Panc1 (cell line): ENCODE results near the gene RBPMS2. TPM values are rescaled to one million over a fixed set of nuclear protein-coding genes. Genes with fewer than 3 reads are reported as not detected.

Experiments
- ATAC-seq: fragments of 200-7000 bp; cut with Tn5 transposase; 2 replicates; pipeline ENCODE4 v1.9.1; 2020; ENCODE audit warnings: mild to moderate bottlenecking, moderate library complexity
- BruUV-seq: library from RNA; stranded (reverse); fragments of 400-500 nt; replicated peaks from 2 replicates; lab custom pipeline; 2021; lab: Mats Ljungman, UMichigan
- CTCF ChIA-PET: fragments of 300-600 bp; sonication (Branson Sonifier 250); formaldehyde crosslinking; loops from one replicate; lab custom pipeline; 2022; ENCODE audit warnings: antibody characterized with exemption; lab: Charles Lee
- POLR2A ChIA-PET: fragments of 300-600 bp; sonication (Branson Sonifier 250); formaldehyde crosslinking; loops from one replicate; lab custom pipeline; 2022; ENCODE audit warnings: antibody characterized with exemption; lab: Charles Lee
- DNase-seq: peaks from one replicate; pipeline ENCODE4 v3.0.0-alpha.2; 2010; ENCODE audit warnings: low read depth, low spot score
- H3K27ac ChIP-seq: 2 replicates; pipeline ENCODE4 v1.5.1; 2011; ENCODE audit warnings: mild to moderate bottlenecking, low read length, inconsistent platforms
- H3K27me3 ChIP-seq: fragments of 200-500 bp; sonication (Bioruptor generic); 2 replicates; pipeline ENCODE4 v1.6.0; 2014; ENCODE audit warnings: low read length, inconsistent platforms; ENCODE audit not compliant: control insufficient read depth, insufficient read depth
- H3K36me3 ChIP-seq: fragments of 200-500 bp; sonication (Bioruptor generic); 2 replicates; pipeline ENCODE4 v1.5.1; 2014; ENCODE audit warnings: inconsistent platforms, mild to moderate bottlenecking, low read length, moderate library complexity; ENCODE audit not compliant: control insufficient read depth, insufficient read depth
- H3K4me1 ChIP-seq: 2 replicates; pipeline ENCODE4 v1.5.1; 2011; ENCODE audit warnings: inconsistent platforms, mild to moderate bottlenecking, low read length, moderate library complexity; ENCODE audit not compliant: control insufficient read depth, insufficient read depth
- H3K4me3 ChIP-seq, 2 experiments: 2 replicates each; pipeline ENCODE4 v1.5.1; 2011 to 2012; ENCODE audit warnings: low read depth in 2 of 2, low read length in 2 of 2, mild to moderate bottlenecking in 2 of 2, inconsistent platforms in 1 of 2, moderate library complexity in 1 of 2
- H3K9me3 ChIP-seq: fragments of 200-500 bp; sonication (Bioruptor generic); 2 replicates; pipeline ENCODE4 v1.5.1; 2014; ENCODE audit warnings: low read depth, mild to moderate bottlenecking, inconsistent platforms, low read length, moderate library complexity; ENCODE audit not compliant: control insufficient read depth, insufficient read depth
- POLR2AphosphoS5 ChIP-seq: IDR thresholded peaks from 2 replicates; pipeline ENCODE4 v1.6.1; 2012; ENCODE audit warnings: mild to moderate bottlenecking, low read depth, low read length, moderate library complexity
- SIN3A ChIP-seq: IDR thresholded peaks from 2 replicates; pipeline ENCODE4 v1.6.1; 2012; ENCODE audit warnings: low read depth, mild to moderate bottlenecking, low read length, moderate library complexity, borderline replicate concordance; ENCODE audit not compliant: insufficient read depth
- TCF7L2 ChIP-seq: IDR thresholded peaks from 2 replicates; pipeline ENCODE4 v1.6.1; 2011; ENCODE audit warnings: mild to moderate bottlenecking, low read depth, low read length, inconsistent platforms
- in situ Hi-C: cut with HindIII; loops from 2 replicates; pipeline ENCODE4 v1.10.0; 2016; ENCODE audit warnings: low sequenced_read_pairs, low pct_unique_long_range_greater_than_20kb
- intact Hi-C: fragments of 100-400 bp; cut with micrococcal nuclease; formaldehyde crosslinking; loops from one replicate; pipeline ENCODE4 v1.10.0; 2022; ENCODE audit not compliant: unreplicated experiment
- total RNA-seq: library from RNA; stranded (reverse); gene quantifications from one replicate; pipeline ENCODE4 v1.2.1, GENCODE V29; 2021; ENCODE audit not compliant: unreplicated experiment
- TF ChIP-seq, protein P1 (sequence below): fragments of 450-650 bp; IDR thresholded peaks from 2 replicates; pipeline ENCODE4 v1.5.1; 2017; ENCODE audit warnings: mild to moderate bottlenecking
- TF ChIP-seq, protein P2 (sequence below), 2 experiments: IDR thresholded peaks; 2 replicates each; pipeline ENCODE4 v1.6.1; 2011 to 2012; ENCODE audit warnings: low read depth in 2 of 2, control low read depth in 1 of 2, low read length in 1 of 2, mild to moderate bottlenecking in 1 of 2, moderate library complexity in 1 of 2; ENCODE audit not compliant: insufficient read depth in 1 of 2

The RBPMS2 gene
- total RNA-seq, 1 experiment from 2014 or later, result 33.7 TPM

DNA sequence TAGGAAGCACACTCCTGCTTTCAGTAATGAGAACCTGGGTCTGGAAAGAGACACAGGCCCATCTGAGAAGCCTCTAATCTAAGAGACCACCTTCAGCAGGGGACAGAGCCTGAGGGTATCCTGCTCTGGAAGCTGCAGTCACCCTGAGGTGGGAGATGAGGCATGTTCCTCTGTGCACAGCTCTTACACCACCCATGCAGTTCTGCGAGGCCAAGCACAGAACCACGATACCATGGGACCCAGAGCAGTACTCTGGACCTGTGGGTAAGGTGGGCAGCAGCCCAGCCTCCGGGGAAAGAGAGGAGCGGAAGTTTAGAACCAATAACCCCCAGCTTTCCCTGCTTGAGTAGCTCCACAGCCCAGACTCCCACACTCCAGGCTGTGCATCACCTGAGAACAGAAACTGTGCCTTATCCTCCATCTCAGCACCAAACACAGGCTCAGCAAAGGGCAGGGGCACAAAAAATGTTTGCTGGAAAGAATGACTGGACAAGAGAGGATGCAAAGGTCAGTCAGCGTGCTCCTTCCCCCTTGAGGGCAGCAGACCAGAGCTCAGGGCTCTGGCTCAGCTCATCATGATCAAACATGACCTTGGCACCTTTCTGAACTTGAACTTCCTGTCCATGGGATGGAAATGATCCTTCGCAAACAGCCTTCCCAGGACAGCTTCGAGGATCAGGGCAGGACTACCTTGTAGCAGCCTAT, 43.1 kb downstream of the RBPMS2 start:
- ChIA-PET POLR2A (no interaction called here), CTCF (interaction anchor here (0.8 to 1.3 kb wide), 2 partner anchors 78 to 104 kb away, joined by 3 to 12 read pairs; no protein-coding TSS in a partner anchor)
- BruUV-seq, result no TSS peak
- TF ChIP-seq, protein P1, sequence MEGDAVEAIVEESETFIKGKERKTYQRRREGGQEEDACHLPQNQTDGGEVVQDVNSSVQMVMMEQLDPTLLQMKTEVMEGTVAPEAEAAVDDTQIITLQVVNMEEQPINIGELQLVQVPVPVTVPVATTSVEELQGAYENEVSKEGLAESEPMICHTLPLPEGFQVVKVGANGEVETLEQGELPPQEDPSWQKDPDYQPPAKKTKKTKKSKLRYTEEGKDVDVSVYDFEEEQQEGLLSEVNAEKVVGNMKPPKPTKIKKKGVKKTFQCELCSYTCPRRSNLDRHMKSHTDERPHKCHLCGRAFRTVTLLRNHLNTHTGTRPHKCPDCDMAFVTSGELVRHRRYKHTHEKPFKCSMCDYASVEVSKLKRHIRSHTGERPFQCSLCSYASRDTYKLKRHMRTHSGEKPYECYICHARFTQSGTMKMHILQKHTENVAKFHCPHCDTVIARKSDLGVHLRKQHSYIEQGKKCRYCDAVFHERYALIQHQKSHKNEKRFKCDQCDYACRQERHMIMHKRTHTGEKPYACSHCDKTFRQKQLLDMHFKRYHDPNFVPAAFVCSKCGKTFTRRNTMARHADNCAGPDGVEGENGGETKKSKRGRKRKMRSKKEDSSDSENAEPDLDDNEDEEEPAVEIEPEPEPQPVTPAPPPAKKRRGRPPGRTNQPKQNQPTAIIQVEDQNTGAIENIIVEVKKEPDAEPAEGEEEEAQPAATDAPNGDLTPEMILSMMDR, result no peak
- TF ChIP-seq POLR2AphosphoS5, result no peak
- TF ChIP-seq, protein P2, sequence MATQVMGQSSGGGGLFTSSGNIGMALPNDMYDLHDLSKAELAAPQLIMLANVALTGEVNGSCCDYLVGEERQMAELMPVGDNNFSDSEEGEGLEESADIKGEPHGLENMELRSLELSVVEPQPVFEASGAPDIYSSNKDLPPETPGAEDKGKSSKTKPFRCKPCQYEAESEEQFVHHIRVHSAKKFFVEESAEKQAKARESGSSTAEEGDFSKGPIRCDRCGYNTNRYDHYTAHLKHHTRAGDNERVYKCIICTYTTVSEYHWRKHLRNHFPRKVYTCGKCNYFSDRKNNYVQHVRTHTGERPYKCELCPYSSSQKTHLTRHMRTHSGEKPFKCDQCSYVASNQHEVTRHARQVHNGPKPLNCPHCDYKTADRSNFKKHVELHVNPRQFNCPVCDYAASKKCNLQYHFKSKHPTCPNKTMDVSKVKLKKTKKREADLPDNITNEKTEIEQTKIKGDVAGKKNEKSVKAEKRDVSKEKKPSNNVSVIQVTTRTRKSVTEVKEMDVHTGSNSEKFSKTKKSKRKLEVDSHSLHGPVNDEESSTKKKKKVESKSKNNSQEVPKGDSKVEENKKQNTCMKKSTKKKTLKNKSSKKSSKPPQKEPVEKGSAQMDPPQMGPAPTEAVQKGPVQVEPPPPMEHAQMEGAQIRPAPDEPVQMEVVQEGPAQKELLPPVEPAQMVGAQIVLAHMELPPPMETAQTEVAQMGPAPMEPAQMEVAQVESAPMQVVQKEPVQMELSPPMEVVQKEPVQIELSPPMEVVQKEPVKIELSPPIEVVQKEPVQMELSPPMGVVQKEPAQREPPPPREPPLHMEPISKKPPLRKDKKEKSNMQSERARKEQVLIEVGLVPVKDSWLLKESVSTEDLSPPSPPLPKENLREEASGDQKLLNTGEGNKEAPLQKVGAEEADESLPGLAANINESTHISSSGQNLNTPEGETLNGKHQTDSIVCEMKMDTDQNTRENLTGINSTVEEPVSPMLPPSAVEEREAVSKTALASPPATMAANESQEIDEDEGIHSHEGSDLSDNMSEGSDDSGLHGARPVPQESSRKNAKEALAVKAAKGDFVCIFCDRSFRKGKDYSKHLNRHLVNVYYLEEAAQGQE (IDR thresholded peaks at IDR 0.05; ENCODE audit: insufficient read depth in 1 of 2, low read depth in 2 of 2, low read length in 1 of 2), result no peak
- Histone ChIP-seq H3K36me3 (no peaks in the 10 kb centered on the region), H3K4me1 (peaks cover 3% of the 10 kb centered on the region; the same call in 1 of the 2 replicates), H3K9me3 (no peaks in the 10 kb centered on the region), H3K27me3 (no peaks in the 10 kb centered on the region), H3K4me3 (no peak overlapping the region), H3K27ac (no peak overlapping the region)
- DNase-seq (no peak), ATAC-seq (no peak)
- in situ Hi-C loops (no loop called here), intact Hi-C loops (no loop called here)

DNA sequence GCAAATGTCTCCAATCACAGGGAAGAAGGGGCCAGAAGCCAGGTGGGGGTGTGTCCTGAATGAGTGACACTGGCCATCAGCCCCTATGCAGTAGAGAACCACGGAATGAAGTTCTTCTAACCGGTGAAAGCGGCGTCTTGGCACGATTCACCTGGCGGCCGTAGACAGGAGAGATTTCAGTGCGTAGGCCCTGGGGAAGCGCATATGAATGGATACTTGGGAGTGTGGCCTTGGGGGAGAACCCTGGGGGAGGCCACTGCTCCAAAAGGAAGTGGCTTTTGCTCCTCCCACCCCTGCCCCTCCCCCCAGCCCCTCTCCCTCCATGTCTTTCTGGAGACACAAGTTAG, 43.6 kb downstream of the RBPMS2 start:
- H3K4me1 ChIP-seq, result peaks cover 3% of the 10 kb centered on the region; the same call in 1 of the 2 replicates
- intact Hi-C loops (loop anchor here (1.0 kb wide), 1 partner anchor 79 kb away; no protein-coding TSS in a partner anchor), in situ Hi-C loops (no loop called here)
- ChIA-PET CTCF (interaction anchor here (1.1 to 1.3 kb wide), 2 partner anchors 76 to 78 kb away, joined by 7 to 12 read pairs; no protein-coding TSS in a partner anchor), POLR2A (no interaction called here)
- no peaks in the 10 kb centered on the region for H3K36me3 ChIP-seq
- ATAC-seq, result peak; percentile 10
- DNase-seq, result no peak
- H3K27me3 ChIP-seq, result no peaks in the 10 kb centered on the region
- H3K9me3 ChIP-seq, result no peaks in the 10 kb centered on the region
- no peak overlapping the region for H3K4me3 ChIP-seq
- no peak for TF ChIP-seq TCF7L2
- no peak for TF ChIP-seq POLR2AphosphoS5
- TF ChIP-seq, protein P2 (IDR thresholded peaks at IDR 0.05; ENCODE audit: insufficient read depth in 1 of 2, low read depth in 2 of 2, low read length in 1 of 2), result no peak
- TF ChIP-seq, protein P1, result no peak
- no peak for TF ChIP-seq SIN3A
- BruUV-seq, result no TSS peak
- H3K27ac ChIP-seq, result no peak overlapping the region
